AG09319 (cell line): ENCODE data around the gene FLACC1.

Experiments
- DNase-seq: peaks from one replicate; pipeline ENCODE4 v3.0.0-alpha.2; 2010; ENCODE audit warnings: low read depth; ENCODE audit errors: extremely low read depth
- CTCF ChIP-seq: IDR thresholded peaks from 2 replicates; pipeline ENCODE4 v1.5.1; 2011; ENCODE audit warnings: low read depth, mild to moderate bottlenecking, inconsistent platforms, low read length, moderate library complexity

The FLACC1 gene

DNA sequence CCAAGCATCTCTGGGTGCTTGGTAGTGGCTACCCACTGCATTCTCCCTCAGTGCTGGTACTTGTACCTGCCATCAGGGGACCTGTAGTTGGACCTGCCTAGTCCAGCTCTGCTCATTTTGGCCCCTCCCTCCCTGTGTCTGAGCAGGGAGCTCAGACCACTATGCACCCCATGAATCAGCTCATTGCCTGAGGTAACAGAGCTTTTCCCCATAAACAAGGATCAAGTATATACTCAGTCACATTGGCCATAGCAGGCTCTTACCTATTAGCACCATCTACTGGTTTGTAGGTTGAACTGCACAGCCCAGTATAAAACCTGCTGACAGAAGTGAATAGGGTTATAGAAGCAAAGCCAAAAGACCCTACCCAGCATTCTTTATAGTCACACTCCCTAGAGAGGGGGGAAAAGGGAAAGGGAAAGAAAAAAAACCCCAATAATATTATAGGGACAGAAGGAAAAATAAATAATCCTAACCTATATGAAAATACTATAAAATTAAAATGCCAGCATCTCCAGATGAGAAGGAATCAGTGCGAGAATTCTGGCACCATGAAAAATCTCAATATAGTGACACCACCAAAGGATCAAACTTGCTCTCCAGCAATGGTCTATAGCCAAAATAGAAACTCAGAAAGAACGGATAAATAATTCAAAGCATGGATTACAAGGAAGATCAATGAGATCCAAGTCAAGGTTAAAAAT lies 6.9 kb upstream of the FLACC1 start:
- peak; percentile 86 for TF ChIP-seq CTCF

DNA sequence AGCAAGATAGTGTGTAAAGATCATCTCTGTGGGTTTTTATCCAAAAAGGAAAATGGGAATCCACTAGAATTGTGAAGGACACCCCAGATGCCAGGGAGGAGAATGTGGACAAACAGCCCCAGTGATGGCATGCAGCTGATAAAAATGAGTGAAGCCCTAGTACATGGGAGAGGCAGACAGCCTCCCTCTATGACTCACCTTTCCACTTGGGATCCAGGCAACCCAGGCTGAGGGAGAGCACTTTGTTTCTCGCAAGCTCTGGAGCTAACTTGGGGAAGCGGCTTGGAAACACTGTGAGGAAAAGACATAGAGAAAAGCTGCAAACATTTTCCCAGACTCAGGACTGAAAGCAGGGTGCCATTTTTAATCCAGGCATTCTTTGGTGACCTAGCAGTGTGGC lies 5.3 kb upstream of the FLACC1 start:
- TF ChIP-seq CTCF, result no peak
- DNase-seq, result no peak

More for the DNA sequence above, 6.9 kb upstream of the FLACC1 start:
- peak; percentile 31 for DNase-seq

GRCh38 chr2:201361078-201361733 lies 4.1 kb upstream of the FLACC1 start:
- no peak for DNase-seq
- no peak for TF ChIP-seq CTCF

DNA sequence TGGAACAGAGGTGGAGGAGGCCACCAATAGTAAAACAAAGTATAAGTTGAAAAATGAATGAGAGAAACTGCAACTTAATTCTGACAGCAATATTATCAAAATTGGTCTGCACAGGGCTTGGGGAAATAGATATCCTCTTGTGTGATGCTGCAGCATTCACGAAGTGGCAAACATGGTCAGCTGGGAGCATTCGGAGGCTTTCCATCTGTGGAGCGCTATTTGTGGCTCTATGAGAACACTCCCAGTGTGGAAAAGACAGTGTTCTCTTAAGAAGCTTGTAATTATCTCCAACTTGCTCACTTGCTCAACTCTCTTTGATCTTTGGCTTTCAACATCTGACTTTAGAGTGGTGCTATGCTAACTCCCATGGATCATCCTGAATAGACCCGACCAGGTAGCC lies 3.1 kb upstream of the FLACC1 start:
- no peak for TF ChIP-seq CTCF
- DNase-seq, result no peak

GRCh38 chr2:201358684-201359083 lies 1.5 kb upstream of the FLACC1 start:
- peak; percentile 31 for DNase-seq

GRCh38 chr2:201353116-201353515 lies 4.0 kb downstream of the FLACC1 start:
- no peak for TF ChIP-seq CTCF

More at GRCh38 chr2:201358684-201359083, 1.5 kb upstream of the FLACC1 start:
- no peak for TF ChIP-seq CTCF

GRCh38 chr2:201350879-201351278 lies 6.3 kb downstream of the FLACC1 start:
- no peak for DNase-seq
- no peak for TF ChIP-seq CTCF

More at GRCh38 chr2:201353116-201353515, 4.0 kb downstream of the FLACC1 start:
- peak; percentile 23 for DNase-seq
